IMR-90 (cell line): ENCODE measurements around the gene QARS1. TPM values are rescaled to one million over a fixed set of nuclear protein-coding genes. Genes with fewer than 3 reads are reported as not detected.

Experiments used
- ATAC-seq: fragments of 200-7000 bp; cut with Tn5 transposase; 2 replicates; pipeline ENCODE4 v1.9.1; 2020; ENCODE audit warnings: low read depth, mild to moderate bottlenecking, moderate library complexity
- BruUV-seq: library from RNA; stranded (reverse); fragments of 400-500 nt; replicated peaks from 2 replicates; lab custom pipeline; 2021; lab: Mats Ljungman, UMichigan
- CTCF ChIA-PET: fragments of 300-600 bp; formaldehyde crosslinking; extraction: SDS; loops from one replicate; lab custom pipeline; 2021; ENCODE audit warnings: antibody characterized with exemption; lab: Yijun Ruan, JAX
- POLR2A ChIA-PET: fragments of 300-600 bp; sonication (Branson Sonifier 250); formaldehyde crosslinking; loops from one replicate; lab custom pipeline; 2022; ENCODE audit warnings: antibody characterized with exemption; ENCODE audit not compliant: unreplicated experiment; lab: Charles Lee
- DNase-seq: peaks from one replicate; pipeline ENCODE4 v3.0.0; 2013
- H2AFZ ChIP-seq: replicated peaks from 2 replicates; pipeline ENCODE3; 2013; ENCODE audit warnings: low read length, mild to moderate bottlenecking; ENCODE audit not compliant: poor library complexity
- H2AK5ac ChIP-seq: 2 replicates; pipeline ENCODE4 v1.6.1; 2013; ENCODE audit warnings: low read depth, low read length, inconsistent platforms
- H2AK9ac ChIP-seq: replicated peaks from 2 replicates; pipeline ENCODE3; 2013; ENCODE audit warnings: mild to moderate bottlenecking, low read depth, low read length, moderate library complexity; ENCODE audit not compliant: poor library complexity
- H2BK120ac ChIP-seq: 2 replicates; pipeline ENCODE4 v1.6.1; 2013; ENCODE audit warnings: low read depth, low read length, inconsistent platforms
- H2BK15ac ChIP-seq: 3 replicates; pipeline ENCODE4 v1.6.1; 2013; ENCODE audit warnings: low read depth, low read length, inconsistent platforms
- H2BK20ac ChIP-seq: 2 replicates; pipeline ENCODE4 v1.6.1; 2013; ENCODE audit warnings: low read depth, mild to moderate bottlenecking, inconsistent platforms, low read length, moderate library complexity
- H2BK5ac ChIP-seq: 2 replicates; pipeline ENCODE4 v1.6.1; 2013; ENCODE audit warnings: mild to moderate bottlenecking, low read depth, low read length, inconsistent platforms; ENCODE audit not compliant: poor library complexity, severe bottlenecking
- H3K14ac ChIP-seq: replicated peaks from 2 replicates; pipeline ENCODE4 v1.6.1; 2013; ENCODE audit warnings: low read depth, low read length, inconsistent platforms
- H3K18ac ChIP-seq: 2 replicates; pipeline ENCODE4 v1.6.1; 2013; ENCODE audit warnings: low read depth, low read length, control low read depth
- H3K23ac ChIP-seq: 2 replicates; pipeline ENCODE4 v1.6.1; 2013; ENCODE audit warnings: low read depth, low read length, inconsistent platforms
- H3K27ac ChIP-seq: 2 replicates; pipeline ENCODE4 v1.5.1; 2013; ENCODE audit warnings: mild to moderate bottlenecking, control low read depth, low read length; ENCODE audit not compliant: insufficient read depth
- H3K27me3 ChIP-seq: 2 replicates; pipeline ENCODE4 v1.6.1; 2013; ENCODE audit warnings: low read length; ENCODE audit not compliant: control insufficient read depth, insufficient read depth
- H3K36me3 ChIP-seq: 2 replicates; pipeline ENCODE4 v1.6.1; 2013; ENCODE audit warnings: low read length, mixed read lengths; ENCODE audit not compliant: control insufficient read depth, insufficient read depth
- H3K4ac ChIP-seq: 2 replicates; pipeline ENCODE4 v1.6.1; 2013; ENCODE audit warnings: low read depth, low read length, inconsistent platforms
- H3K4me1 ChIP-seq: 2 replicates; pipeline ENCODE4 v1.6.1; 2013; ENCODE audit warnings: low read length, mixed read lengths; ENCODE audit not compliant: control insufficient read depth, insufficient read depth
- H3K4me2 ChIP-seq: 2 replicates; pipeline ENCODE4 v1.6.1; 2013; ENCODE audit warnings: low read depth, mild to moderate bottlenecking, control low read depth, low read length, moderate library complexity
- H3K4me3 ChIP-seq: 2 replicates; pipeline ENCODE4 v1.5.1; 2013; ENCODE audit warnings: low read depth, mild to moderate bottlenecking, control low read depth, low read length, moderate library complexity; ENCODE audit not compliant: insufficient read depth
- H3K56ac ChIP-seq: 2 replicates; pipeline ENCODE4 v1.6.1; 2013; ENCODE audit warnings: low read length, inconsistent platforms; ENCODE audit not compliant: insufficient read depth; ENCODE audit errors: extremely low read depth
- H3K79me1 ChIP-seq, 2 experiments: 2 replicates each; pipeline ENCODE4 v1.6.1; 2013; ENCODE audit warnings: low read length in 2 of 2, inconsistent platforms in 1 of 2, low read depth in 1 of 2
- H3K9ac ChIP-seq: 2 replicates; pipeline ENCODE4 v1.6.1; 2013; ENCODE audit warnings: low read depth, low read length, control low read depth
- H3K9me1 ChIP-seq: 2 replicates; pipeline ENCODE4 v1.6.1; 2013; ENCODE audit warnings: low read length, inconsistent platforms; ENCODE audit not compliant: insufficient read depth
- H3K9me3 ChIP-seq: 2 replicates; pipeline ENCODE4 v1.6.1; 2013; ENCODE audit warnings: low read length; ENCODE audit not compliant: control insufficient read depth, insufficient read depth
- H4K20me1 ChIP-seq: 2 replicates; pipeline ENCODE4 v1.6.1; 2013; ENCODE audit warnings: low read length, inconsistent platforms; ENCODE audit not compliant: insufficient read depth
- H4K5ac ChIP-seq: 2 replicates; pipeline ENCODE4 v1.6.1; 2013; ENCODE audit warnings: mild to moderate bottlenecking, low read depth, low read length, control low read depth
- H4K8ac ChIP-seq, 2 experiments: 2 replicates each; pipeline ENCODE4 v1.6.1; 2013; ENCODE audit warnings: low read depth in 2 of 2, low read length in 2 of 2, control low read depth in 1 of 2, inconsistent platforms in 1 of 2
- H4K91ac ChIP-seq: 2 replicates; pipeline ENCODE4 v1.6.1; 2013; ENCODE audit warnings: low read depth, low read length, inconsistent platforms; ENCODE audit not compliant: insufficient read depth
- BHLHE40 ChIP-seq: fragments of 150-350 bp; IDR thresholded peaks from 2 replicates; pipeline ENCODE4 v1.6.1; 2016; ENCODE audit warnings: mild to moderate bottlenecking, low read depth, low read length
- CEBPB ChIP-seq: IDR thresholded peaks from 2 replicates; pipeline ENCODE4 v1.6.1; 2012; ENCODE audit warnings: low read depth, low read length, improper control_type of control experiment
- CHD1 ChIP-seq: IDR thresholded peaks from 2 replicates; pipeline ENCODE4 v1.6.1; 2012; ENCODE audit warnings: low read depth, low read length, improper control_type of control experiment
- CTCF ChIP-seq: conservative IDR thresholded peaks from 2 replicates; pipeline ENCODE4 v1.5.1; 2012; ENCODE audit warnings: mild to moderate bottlenecking, low read depth, low read length, improper control_type of control experiment
- ELK1 ChIP-seq: fragments of 150-350 bp; IDR thresholded peaks from 2 replicates; pipeline ENCODE4 v1.6.1; 2016; ENCODE audit warnings: low read depth, mild to moderate bottlenecking, low read length, moderate library complexity, borderline replicate concordance
- FOS ChIP-seq: fragments of 150-350 bp; IDR thresholded peaks from 2 replicates; pipeline ENCODE4 v1.6.1; 2016; ENCODE audit warnings: low read depth, low read length
- MAFK ChIP-seq: IDR thresholded peaks from 2 replicates; pipeline ENCODE4 v1.6.1; 2012; ENCODE audit warnings: low read depth, low read length, improper control_type of control experiment
- MAZ ChIP-seq: IDR thresholded peaks from 2 replicates; pipeline ENCODE4 v1.6.1; 2012; ENCODE audit warnings: low read depth, mild to moderate bottlenecking, low read length, improper control_type of control experiment, moderate library complexity, borderline replicate concordance
- MXI1 ChIP-seq: IDR thresholded peaks from 2 replicates; pipeline ENCODE4 v1.6.1; 2012; ENCODE audit warnings: low read depth, mild to moderate bottlenecking, low read length, moderate library complexity, borderline replicate concordance
- NFE2L2 ChIP-seq: fragments of 150-350 bp; IDR thresholded peaks from 2 replicates; pipeline ENCODE4 v1.6.1; 2016; ENCODE audit warnings: low read depth, mild to moderate bottlenecking, low read length
- POLR2A ChIP-seq: IDR thresholded peaks from 2 replicates; pipeline ENCODE4 v1.6.1; 2012; ENCODE audit warnings: mild to moderate bottlenecking, low read depth, low read length
- RAD21 ChIP-seq: IDR thresholded peaks from 2 replicates; pipeline ENCODE4 v1.6.1; 2012; ENCODE audit warnings: low read length, improper control_type of control experiment
- RCOR1 ChIP-seq: IDR thresholded peaks from 2 replicates; pipeline ENCODE4 v1.6.1; 2012; ENCODE audit warnings: mild to moderate bottlenecking, low read length, improper control_type of control experiment; ENCODE audit not compliant: insufficient replicate concordance
- RFX5 ChIP-seq: IDR thresholded peaks from 2 replicates; pipeline ENCODE4 v1.8.0; 2012; ENCODE audit warnings: low read depth, mild to moderate bottlenecking, low read length, moderate library complexity
- SMC3 ChIP-seq: fragments of 150-350 bp; IDR thresholded peaks from 2 replicates; pipeline ENCODE4 v1.6.1; 2016; ENCODE audit warnings: low read depth, mild to moderate bottlenecking, antibody characterized with exemption, low read length, moderate library complexity
- USF2 ChIP-seq: fragments of 150-350 bp; IDR thresholded peaks from 2 replicates; pipeline ENCODE4 v1.6.1; 2017; ENCODE audit warnings: mild to moderate bottlenecking, antibody characterized with exemption, low read length, low read depth
- WGBS, 2 experiments: methylation state at CpG; one replicate each; pipeline versions ENCODE4 v1.1.5 to v1.1.7; 2013; ENCODE audit warnings: missing lambda C conversion rate in 2 of 2; ENCODE audit not compliant: insufficient read length in 1 of 2; ENCODE audit errors: extremely low coverage in 2 of 2; 5-methylcytosine and 5-hydroxymethylcytosine counted together
- dilution Hi-C: fragments of 300-500 bp; cut with HindIII; formaldehyde crosslinking; loops from one replicate; pipeline ENCODE4 v1.14.3; 2018; ENCODE audit warnings: low sequenced_read_pairs; ENCODE audit not compliant: unreplicated experiment
- in situ Hi-C: fragments of 300-500 bp; cut with MboI; formaldehyde crosslinking; loops from 3 replicates; pipeline ENCODE4 v1.14.3; 2019; ENCODE audit warnings: low sequenced_read_pairs, inconsistent platforms, mixed read lengths
- intact Hi-C: fragments of 100-400 bp; cut with micrococcal nuclease; formaldehyde crosslinking; loops from 2 replicates; pipeline ENCODE4 v1.10.0; 2022
- polyA plus RNA-seq, 3 experiments: library from polyadenylated mRNA; depleted of rRNA; stranded (reverse); fragments of >200 nt; gene quantifications; 2 replicates each; pipeline ENCODE4 v1.2.3, GENCODE V29; 2012; ENCODE audit warnings: low replicate concordance in 1 of 3
- total RNA-seq: library from RNA; depleted of rRNA; stranded (reverse); fragments of >200 nt; gene quantifications from 2 replicates; pipeline ENCODE4 v1.2.3, GENCODE V29; 2012

The QARS1 gene
- total and polyA plus RNA-seq, 2 of the 4 experiments (the other 2 are of a cell fraction) = 354 to 396 TPM

GRCh38 chr3:49110780-49111179 lies 6.2 kb upstream of the QARS1 start:
- ATAC-seq = no peak
- in situ Hi-C loops = no loop called here
- no peak overlapping the region for H3K23ac ChIP-seq
- no peak overlapping the region for H2AK9ac ChIP-seq
- intact Hi-C loops = no loop called here
- no peak overlapping the region for H4K8ac ChIP-seq
- H2BK120ac ChIP-seq = no peak overlapping the region
- H3K9me3 ChIP-seq = no peaks in the 10 kb centered on the region
- H3K14ac ChIP-seq = no peak overlapping the region
- 0 out of 2 replicates have a peak, but pooled peaks cover under 1% of the 10 kb centered on the region for H3K4me1 ChIP-seq
- no peak overlapping the region for H4K5ac ChIP-seq
- no peak overlapping the region for H3K27ac ChIP-seq
- H3K4ac ChIP-seq = no peak overlapping the region
- ChIA-PET POLR2A (no interaction called here), CTCF (no interaction called here)
- H4K91ac ChIP-seq = no peak overlapping the region
- no peaks in the 10 kb centered on the region for H4K20me1 ChIP-seq
- H3K9me1 ChIP-seq = peaks cover 10% of the 10 kb centered on the region
- no peak overlapping the region for H2BK20ac ChIP-seq
- no peak overlapping the region for H2AK5ac ChIP-seq
- H3K27me3 ChIP-seq = no peaks in the 10 kb centered on the region
- H3K18ac ChIP-seq = no peak overlapping the region
- no peak for DNase-seq
- peaks cover 75% of the 10 kb centered on the region for H3K36me3 ChIP-seq
- no peak overlapping the region for H2AFZ ChIP-seq
- H3K79me1 ChIP-seq = peaks cover 17 to 21% of the 10 kb centered on the region in 2 experiments
- no peak overlapping the region for H3K56ac ChIP-seq
- no peak overlapping the region for H2BK5ac ChIP-seq
- TF ChIP-seq NFE2L2 = no peak
- TF ChIP-seq BHLHE40 = no peak
- no peak for TF ChIP-seq CEBPB
- TF ChIP-seq RFX5 = no peak
- no peak for TF ChIP-seq SMC3
- no peak for TF ChIP-seq CHD1
- no peak for TF ChIP-seq POLR2A
- no peak for TF ChIP-seq CTCF
- no peak for TF ChIP-seq USF2
- no peak for TF ChIP-seq ELK1
- TF ChIP-seq MAFK = no peak
- no peak for TF ChIP-seq RCOR1
- no peak for TF ChIP-seq RAD21
- TF ChIP-seq MXI1 = no peak
- no peak for TF ChIP-seq FOS
- no peak for TF ChIP-seq MAZ
- no peak overlapping the region for H3K9ac ChIP-seq
- H2BK15ac ChIP-seq = no peak overlapping the region
- BruUV-seq = TSS peak; percentile 57
- H3K4me2 ChIP-seq = no peak overlapping the region
- no CpG with 5 or more reads among the region's 13 CpGs for WGBS, 2 experiments
- dilution Hi-C loops = no loop called here
- no peak overlapping the region for H3K4me3 ChIP-seq
